SK-N-SH (cell line): ENCODE measurements around the gene HNRNPF. TPM values are rescaled to one million over a fixed set of nuclear protein-coding genes. Genes with fewer than 3 reads are reported as not detected.

Experiments
- CTCF ChIA-PET: fragments of 300-600, 350-600 bp; formaldehyde crosslinking; extraction: SDS; loops from one replicate; lab custom pipeline; 2021; lab: Yijun Ruan, JAX
- POLR2A ChIA-PET: fragments of 350-600 bp; sonication (Branson Sonifier 250); formaldehyde crosslinking; extraction: SDS; loops from one replicate; lab custom pipeline; 2020; ENCODE audit warnings: antibody characterized with exemption, inconsistent platforms; lab: Yijun Ruan, JAX
- DNase-seq: peaks from one replicate; pipeline ENCODE4 v3.0.0; 2012
- H2AFZ ChIP-seq: fragments of 200-600 bp; sonication (generic); 2 replicates; pipeline ENCODE4 v1.8.1; 2016; ENCODE audit warnings: antibody characterized with exemption, mild to moderate bottlenecking, low read depth
- H3F3A ChIP-seq: fragments of 200-600 bp; sonication (generic); replicated peaks from 2 replicates; pipeline ENCODE3; 2016; ENCODE audit warnings: antibody characterized with exemption, mild to moderate bottlenecking; ENCODE audit not compliant: insufficient read depth
- H3K27ac ChIP-seq, 2 experiments: fragments of 200-500 bp in 1 of 2; fragments of 200-600 bp in 1 of 2; sonication (Bioruptor generic) in 1 of 2; sonication (generic), shearing (Covaris generic) in 1 of 2; 2 replicates each; pipeline versions ENCODE4 v1.5.1 to v1.6.1; 2014 to 2016; ENCODE audit warnings: low read depth in 2 of 2, inconsistent platforms in 1 of 2, low read length in 1 of 2, mild to moderate bottlenecking in 1 of 2, mixed read lengths in 1 of 2
- H3K27me3 ChIP-seq: fragments of 200-600 bp; sonication (generic), shearing (Covaris generic); 2 replicates; pipeline ENCODE4 v1.6.1; 2016; ENCODE audit warnings: mixed run types; ENCODE audit not compliant: insufficient read depth
- H3K36me3 ChIP-seq, 2 experiments: fragments of 200-500 bp in 1 of 2; fragments of 200-600 bp in 1 of 2; sonication (Bioruptor generic) in 1 of 2; sonication (generic) in 1 of 2; replicated peaks in 1 of 2; 2 replicates each; pipeline versions ENCODE3 to v1.5.1; 2014 to 2016; ENCODE audit warnings: low read length in 1 of 2, mild to moderate bottlenecking in 1 of 2; ENCODE audit not compliant: insufficient read depth in 2 of 2, control insufficient read depth in 1 of 2
- H3K4me1 ChIP-seq, 2 experiments: fragments of 200-500 bp in 1 of 2; fragments of 200-600 bp in 1 of 2; sonication (Bioruptor generic) in 1 of 2; sonication (generic), shearing (Covaris generic) in 1 of 2; 2 replicates each; pipeline versions ENCODE4 v1.5.1 to v1.6.1; 2014 to 2016; ENCODE audit warnings: low read depth in 1 of 2, low read length in 1 of 2, mixed run types in 1 of 2; ENCODE audit not compliant: insufficient read depth in 2 of 2, control insufficient read depth in 1 of 2
- H3K4me2 ChIP-seq: fragments of 200-600 bp; sonication (generic), shearing (Covaris generic); 2 replicates; pipeline ENCODE4 v1.6.1; 2017; ENCODE audit warnings: mixed run types
- H3K4me3 ChIP-seq, 2 experiments: fragments of 200-500 bp in 1 of 2; fragments of 200-600 bp in 1 of 2; sonication (Bioruptor generic) in 1 of 2; sonication (generic), shearing (Covaris generic) in 1 of 2; 2 replicates each; pipeline versions ENCODE4 v1.5.1 to v1.8.1; 2014 to 2016; ENCODE audit warnings: low read depth in 2 of 2, inconsistent platforms in 1 of 2, low read length in 1 of 2, mild to moderate bottlenecking in 1 of 2, mixed read lengths in 1 of 2, moderate library complexity in 1 of 2
- H3K79me2 ChIP-seq: fragments of 200-600 bp; sonication (generic); 2 replicates; pipeline ENCODE4 v1.8.1; 2017; ENCODE audit warnings: mild to moderate bottlenecking; ENCODE audit not compliant: insufficient read depth
- H3K9ac ChIP-seq: fragments of 200-600 bp; sonication (generic); 2 replicates; pipeline ENCODE4 v1.6.1; 2017; ENCODE audit warnings: mixed run types
- H3K9me2 ChIP-seq: fragments of 200-600 bp; sonication (generic); 2 replicates; pipeline ENCODE4 v1.6.1; 2017; ENCODE audit warnings: mixed run types
- H3K9me3 ChIP-seq: fragments of 200-600 bp; sonication (generic); 2 replicates; pipeline ENCODE4 v1.6.1; 2017; ENCODE audit warnings: mixed run types, mild to moderate bottlenecking, moderate library complexity
- H4K20me1 ChIP-seq: fragments of 200-600 bp; sonication (generic); 2 replicates; pipeline ENCODE4 v1.6.1; 2017; ENCODE audit warnings: mild to moderate bottlenecking, mixed run types; ENCODE audit not compliant: insufficient read depth
- EZH2phosphoT487 ChIP-seq: fragments of 200-600 bp; sonication (generic); IDR thresholded peaks from 2 replicates; pipeline ENCODE4 v1.6.1; 2017; ENCODE audit warnings: low read depth, mixed run types, mild to moderate bottlenecking, antibody characterized with exemption, moderate library complexity, borderline replicate concordance
- FOXJ3 ChIP-seq: sonication (generic); formaldehyde crosslinking; IDR thresholded peaks from 2 replicates; pipeline ENCODE4 v1.5.1; 2020; ENCODE audit warnings: mild to moderate bottlenecking, missing genetic modification reagents
- GATA2 ChIP-seq: sonication (generic); formaldehyde crosslinking; IDR thresholded peaks from 2 replicates; pipeline ENCODE4 v1.5.0; 2020; ENCODE audit warnings: mild to moderate bottlenecking, missing genetic modification reagents
- MEF2A ChIP-seq: IDR thresholded peaks from 2 replicates; pipeline ENCODE4 v1.4.0; 2012; ENCODE audit warnings: low read depth, borderline replicate concordance
- NFIC ChIP-seq: IDR thresholded peaks from 2 replicates; pipeline ENCODE4 v1.4.0; 2012; ENCODE audit warnings: borderline replicate concordance
- RAD21 ChIP-seq: IDR thresholded peaks from 2 replicates; pipeline ENCODE4 v1.6.1; 2012; ENCODE audit warnings: mild to moderate bottlenecking, low read length
- RXRA ChIP-seq: IDR thresholded peaks from 2 replicates; pipeline ENCODE4 v1.4.0; 2012; ENCODE audit warnings: low read depth, mild to moderate bottlenecking, borderline replicate concordance
- SMC3 ChIP-seq: IDR thresholded peaks from 2 replicates; pipeline ENCODE4 v1.6.1; 2012; ENCODE audit warnings: low read depth, low read length, improper control_type of control experiment
- WGBS: methylation state at CpG from one replicate; pipeline ENCODE4 v1.1.6; 2017; ENCODE audit warnings: low lambda C conversion rate; 5-methylcytosine and 5-hydroxymethylcytosine counted together
- polyA plus RNA-seq, 3 experiments: library from polyadenylated mRNA; depleted of rRNA; stranded (reverse); fragments of >200 nt; gene quantifications; 2 replicates each; pipeline ENCODE4 v1.2.3, GENCODE V29; 2012
- TF ChIP-seq, protein P1 (sequence below): IDR thresholded peaks from 2 replicates; pipeline ENCODE4; 2012
- TF ChIP-seq, protein P2 (sequence below): IDR thresholded peaks from 2 replicates; pipeline ENCODE4 v1.4.0; 2012; ENCODE audit warnings: low read depth, borderline replicate concordance

The HNRNPF gene
- polyA plus RNA-seq, 1 of the 3 experiments (the other 2 are of a cell fraction) = 195 TPM

DNA sequence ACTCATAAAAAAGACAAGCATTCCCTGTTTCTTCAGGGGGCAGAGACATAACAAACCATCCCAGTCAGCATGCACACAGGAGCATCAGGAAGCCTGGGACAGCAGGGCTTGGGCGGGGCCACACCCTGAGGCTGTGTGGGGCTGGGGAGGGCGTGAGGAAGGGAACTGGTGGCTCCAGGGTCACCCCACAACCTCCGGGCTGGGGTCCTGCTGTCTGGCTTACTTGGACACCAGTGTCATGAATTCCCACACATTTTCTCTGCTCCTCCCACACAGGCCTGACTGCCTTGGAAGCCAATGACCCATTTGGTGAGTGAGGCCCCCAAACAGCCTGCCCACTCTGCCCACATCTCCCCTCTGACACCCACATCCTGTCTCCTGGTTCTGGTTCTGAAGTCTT is 34.8 kb downstream of the HNRNPF start:
- ChIA-PET CTCF (interaction anchor here (0.7 kb wide), 1 partner anchor 9 kb away, joined by 3 read pairs; no protein-coding TSS in a partner anchor), POLR2A (interaction anchor here (1.0 kb wide), 1 partner anchor 12 kb away, joined by 5 read pairs; no protein-coding TSS in a partner anchor)
- TF ChIP-seq MEF2A (no peak), EZH2phosphoT487 (no peak), SMC3 (no peak), RAD21 (no peak), GATA2 (CRISPR knock-in tag) (no peak)
- TF ChIP-seq, protein P1, sequence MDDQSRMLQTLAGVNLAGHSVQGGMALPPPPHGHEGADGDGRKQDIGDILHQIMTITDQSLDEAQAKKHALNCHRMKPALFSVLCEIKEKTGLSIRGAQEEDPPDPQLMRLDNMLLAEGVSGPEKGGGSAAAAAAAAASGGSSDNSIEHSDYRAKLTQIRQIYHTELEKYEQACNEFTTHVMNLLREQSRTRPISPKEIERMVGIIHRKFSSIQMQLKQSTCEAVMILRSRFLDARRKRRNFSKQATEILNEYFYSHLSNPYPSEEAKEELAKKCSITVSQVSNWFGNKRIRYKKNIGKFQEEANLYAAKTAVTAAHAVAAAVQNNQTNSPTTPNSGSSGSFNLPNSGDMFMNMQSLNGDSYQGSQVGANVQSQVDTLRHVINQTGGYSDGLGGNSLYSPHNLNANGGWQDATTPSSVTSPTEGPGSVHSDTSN = no peak
- TF ChIP-seq, protein P2, sequence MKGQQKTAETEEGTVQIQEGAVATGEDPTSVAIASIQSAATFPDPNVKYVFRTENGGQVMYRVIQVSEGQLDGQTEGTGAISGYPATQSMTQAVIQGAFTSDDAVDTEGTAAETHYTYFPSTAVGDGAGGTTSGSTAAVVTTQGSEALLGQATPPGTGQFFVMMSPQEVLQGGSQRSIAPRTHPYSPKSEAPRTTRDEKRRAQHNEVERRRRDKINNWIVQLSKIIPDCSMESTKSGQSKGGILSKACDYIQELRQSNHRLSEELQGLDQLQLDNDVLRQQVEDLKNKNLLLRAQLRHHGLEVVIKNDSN = no peak
- DNase-seq = no peak
- no peaks in the 10 kb centered on the region for H3K79me2 ChIP-seq
- no peak overlapping the region for H3K4me2 ChIP-seq
- no peak overlapping the region for H2AFZ ChIP-seq
- no peaks in the 10 kb centered on the region for H4K20me1 ChIP-seq
- H3K27me3 ChIP-seq = no peaks in the 10 kb centered on the region
- 54% methylated on average over 3 of the region's 3 CpGs for WGBS
- H3K27ac ChIP-seq = no peak overlapping the region
- no peaks in the 10 kb centered on the region for H3K9me3 ChIP-seq
- H3K4me3 ChIP-seq = no peak overlapping the region
- H3K4me1 ChIP-seq = no peaks in the 10 kb centered on the region
- H3F3A ChIP-seq = no peaks in the 10 kb centered on the region
- no peaks in the 10 kb centered on the region for H3K36me3 ChIP-seq
- no peak overlapping the region for H3K9ac ChIP-seq
- H3K9me2 ChIP-seq = no peaks in the 10 kb centered on the region

DNA sequence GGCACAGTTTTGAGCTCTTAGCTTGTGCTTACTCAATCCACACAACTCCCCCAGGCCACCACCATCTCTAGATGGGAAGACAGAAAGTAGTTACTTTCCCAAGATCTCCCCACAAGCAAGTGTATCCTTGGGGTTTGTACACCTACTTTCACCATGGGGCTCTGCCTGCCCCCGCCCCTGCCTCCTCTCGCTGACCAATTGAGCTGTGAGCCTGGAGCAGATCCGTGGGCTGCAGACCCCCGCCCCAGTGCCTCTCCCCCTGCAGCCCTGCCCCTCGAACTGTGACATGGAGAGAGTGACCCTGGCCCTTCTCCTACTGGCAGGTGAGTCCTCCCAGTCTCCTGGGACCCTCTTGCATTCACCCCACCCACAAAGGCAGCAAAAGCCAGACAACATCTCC is 35.5 kb downstream of the HNRNPF start:
- CTCF ChIA-PET = interaction anchor here (0.8 kb wide), 1 partner anchor 88 kb away, joined by 3 read pairs; no protein-coding TSS in a partner anchor

More for the DNA sequence above, 35.5 kb downstream of the HNRNPF start:
- Histone ChIP-seq H3K4me1 (no peaks in the 10 kb centered on the region), H3K79me2 (no peaks in the 10 kb centered on the region), H3F3A (no peaks in the 10 kb centered on the region), H3K9me3 (no peaks in the 10 kb centered on the region), H3K27ac (no peak overlapping the region), H3K36me3 (no peaks in the 10 kb centered on the region), H3K4me3 (no peak overlapping the region), H2AFZ (no peak overlapping the region), H4K20me1 (no peaks in the 10 kb centered on the region), H3K4me2 (no peak overlapping the region), H3K9me2 (no peaks in the 10 kb centered on the region), H3K9ac (no peak overlapping the region), H3K27me3 (no peaks in the 10 kb centered on the region)
- POLR2A ChIA-PET = no interaction called here
- WGBS = 30% methylated on average over 2 of the region's 5 CpGs
- TF ChIP-seq, protein P2 = no peak
- no peak for TF ChIP-seq NFIC
- no peak for TF ChIP-seq GATA2 (CRISPR knock-in tag)
- no peak for TF ChIP-seq FOXJ3
- TF ChIP-seq, protein P1 = no peak
- TF ChIP-seq RXRA = no peak
- no peak for DNase-seq
